Prostate gland (tissue), 2 donors: Measurements from ENCODE around the gene HARS1.

Experiments used
- POLR2A ChIP-seq: fragments of 450-650 bp; IDR thresholded peaks from one replicate; pipeline ENCODE4 v1.6.1; 2016; ENCODE audit warnings: antibody characterized with exemption, mild to moderate bottlenecking
- TF ChIP-seq, protein P1 (sequence below), 4 experiments: fragments of 200-600 bp in 2 of 4; fragments of 450-650 bp in 2 of 4; sonication (generic) in 2 of 4; IDR thresholded peaks; 1 replicate in 3 of 4; 2 replicates in 1 of 4; pipeline ENCODE4 v1.5.1; 2016 to 2019; ENCODE audit warnings: antibody characterized with exemption in 4 of 4, mild to moderate bottlenecking in 2 of 4, moderate library complexity in 2 of 4

DNA sequence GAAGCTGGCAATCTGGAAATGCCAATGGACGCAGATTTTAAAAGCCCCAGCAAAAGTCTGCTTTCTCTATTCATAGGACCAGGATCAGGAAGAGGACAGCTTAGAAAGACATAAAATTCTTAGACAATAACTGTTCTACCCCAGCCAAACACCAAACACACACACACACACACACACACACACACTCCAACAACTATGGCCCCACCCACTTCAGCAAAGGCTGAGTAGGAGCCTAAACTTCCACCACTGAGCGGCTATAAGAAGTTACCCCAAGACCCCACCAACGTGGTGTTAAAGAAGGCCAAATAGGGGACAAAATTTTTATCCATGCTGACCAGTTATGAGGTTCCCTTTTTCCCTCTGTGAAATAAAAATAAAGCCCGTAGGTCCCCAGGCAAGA lies 41.9 kb upstream of the HARS1 start:
- TF ChIP-seq, protein P1, sequence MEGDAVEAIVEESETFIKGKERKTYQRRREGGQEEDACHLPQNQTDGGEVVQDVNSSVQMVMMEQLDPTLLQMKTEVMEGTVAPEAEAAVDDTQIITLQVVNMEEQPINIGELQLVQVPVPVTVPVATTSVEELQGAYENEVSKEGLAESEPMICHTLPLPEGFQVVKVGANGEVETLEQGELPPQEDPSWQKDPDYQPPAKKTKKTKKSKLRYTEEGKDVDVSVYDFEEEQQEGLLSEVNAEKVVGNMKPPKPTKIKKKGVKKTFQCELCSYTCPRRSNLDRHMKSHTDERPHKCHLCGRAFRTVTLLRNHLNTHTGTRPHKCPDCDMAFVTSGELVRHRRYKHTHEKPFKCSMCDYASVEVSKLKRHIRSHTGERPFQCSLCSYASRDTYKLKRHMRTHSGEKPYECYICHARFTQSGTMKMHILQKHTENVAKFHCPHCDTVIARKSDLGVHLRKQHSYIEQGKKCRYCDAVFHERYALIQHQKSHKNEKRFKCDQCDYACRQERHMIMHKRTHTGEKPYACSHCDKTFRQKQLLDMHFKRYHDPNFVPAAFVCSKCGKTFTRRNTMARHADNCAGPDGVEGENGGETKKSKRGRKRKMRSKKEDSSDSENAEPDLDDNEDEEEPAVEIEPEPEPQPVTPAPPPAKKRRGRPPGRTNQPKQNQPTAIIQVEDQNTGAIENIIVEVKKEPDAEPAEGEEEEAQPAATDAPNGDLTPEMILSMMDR (IDR thresholded peaks at IDR 0.05), result no peak
- TF ChIP-seq POLR2A, result no peak
